Adrenal gland (tissue), 5 donors: ENCODE data around the gene F8A2.

ENCODE experiments used
- POLR2A ChIP-seq, 2 donors: fragments of 450-650 bp; IDR thresholded peaks; one replicate each; pipeline ENCODE4 v1.6.1; 2017; ENCODE audit warnings: antibody characterized with exemption in 2 of 2, mild to moderate bottlenecking in 2 of 2, moderate library complexity in 1 of 2
- TF ChIP-seq, protein P1 (sequence below), 6 experiments: fragments of 450-650 bp in 4 of 6; fragments of 200-600 bp in 2 of 6; sonication (generic) in 1 of 6; IDR thresholded peaks; 1 replicate in 5 of 6; 2 replicates in 1 of 6; pipeline versions ENCODE4 v1.5.1 to v1.8.0; 2016 to 2021; ENCODE audit warnings: antibody characterized with exemption in 6 of 6, mild to moderate bottlenecking in 2 of 6, moderate library complexity in 1 of 6
- donor health status: DM: no; HTN: no; CAD: no.

DNA sequence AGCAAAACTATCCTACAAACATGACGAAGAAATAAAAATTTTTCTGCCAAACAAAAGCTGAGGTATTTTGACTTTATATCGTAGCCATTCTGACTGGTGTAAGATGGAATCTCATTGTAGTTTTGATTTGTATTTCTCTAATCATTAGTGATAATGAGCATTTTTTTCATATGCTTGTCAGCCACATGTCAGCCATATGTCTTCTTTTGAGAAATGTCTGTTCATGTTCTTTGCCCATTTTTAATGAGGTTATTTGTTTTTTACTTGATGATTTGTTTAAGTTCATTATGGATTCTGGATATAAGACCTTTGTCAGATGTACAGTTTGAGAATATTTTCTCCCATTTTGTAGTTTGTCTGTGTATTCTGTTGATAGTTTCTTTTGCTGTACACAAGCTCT, 24.5 kb downstream of the F8A2 start:
- TF ChIP-seq, protein P1, sequence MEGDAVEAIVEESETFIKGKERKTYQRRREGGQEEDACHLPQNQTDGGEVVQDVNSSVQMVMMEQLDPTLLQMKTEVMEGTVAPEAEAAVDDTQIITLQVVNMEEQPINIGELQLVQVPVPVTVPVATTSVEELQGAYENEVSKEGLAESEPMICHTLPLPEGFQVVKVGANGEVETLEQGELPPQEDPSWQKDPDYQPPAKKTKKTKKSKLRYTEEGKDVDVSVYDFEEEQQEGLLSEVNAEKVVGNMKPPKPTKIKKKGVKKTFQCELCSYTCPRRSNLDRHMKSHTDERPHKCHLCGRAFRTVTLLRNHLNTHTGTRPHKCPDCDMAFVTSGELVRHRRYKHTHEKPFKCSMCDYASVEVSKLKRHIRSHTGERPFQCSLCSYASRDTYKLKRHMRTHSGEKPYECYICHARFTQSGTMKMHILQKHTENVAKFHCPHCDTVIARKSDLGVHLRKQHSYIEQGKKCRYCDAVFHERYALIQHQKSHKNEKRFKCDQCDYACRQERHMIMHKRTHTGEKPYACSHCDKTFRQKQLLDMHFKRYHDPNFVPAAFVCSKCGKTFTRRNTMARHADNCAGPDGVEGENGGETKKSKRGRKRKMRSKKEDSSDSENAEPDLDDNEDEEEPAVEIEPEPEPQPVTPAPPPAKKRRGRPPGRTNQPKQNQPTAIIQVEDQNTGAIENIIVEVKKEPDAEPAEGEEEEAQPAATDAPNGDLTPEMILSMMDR (IDR thresholded peaks at IDR 0.05), result no peak
- TF ChIP-seq POLR2A (IDR thresholded peaks at IDR 0.05), result no peak
